Middle frontal gyrus (tissue), 1 donor: ENCODE data around the gene SPSB2.
A peak's percentile ranks its signal among the peaks of the same experiment; 100 is the strongest.
"Not testable (repeated sequence)": the region's sequence is repeated elsewhere in the genome, so short reads cannot be mapped to it uniquely, and the experiment has no call there.

Experiments used
- DNase-seq: peaks from one replicate; pipeline ENCODE4 v3.0.0-alpha.2; 2015; ENCODE audit warnings: low spot score; ENCODE audit errors: extremely low spot score

Gene SPSB2

GRCh38 chr12:6873094-6874014 lies at the start of gene SPSB2:
Gene SPSB2, minus strand, starts transcription at chr12:6873303. Its CDS starts 402 bp downstream, at chr12:6872901.
- DNase-seq: peak; percentile 81

- DNase-seq: no peak
Measured at GRCh38 chr12:6921996-6922946, 49.2 kb upstream of the SPSB2 start.

GRCh38 chr12:6921539-6921938 lies 48.4 kb upstream of the SPSB2 start:
- no peak for DNase-seq

- DNase-seq: no peak
Measured at GRCh38 chr12:6919588-6919987, 46.5 kb upstream of the SPSB2 start.

- no peak for DNase-seq
Measured at GRCh38 chr12:6917491-6918231, 44.6 kb upstream of the SPSB2 start.

- DNase-seq: no peak
Measured at GRCh38 chr12:6916426-6917200, 43.5 kb upstream of the SPSB2 start.

GRCh38 chr12:6915789-6916285 lies 42.7 kb upstream of the SPSB2 start:
- DNase-seq: no peak

GRCh38 chr12:6914947-6915788 lies 42.1 kb upstream of the SPSB2 start:
- no peak for DNase-seq

GRCh38 chr12:6914246-6914946 lies 41.3 kb upstream of the SPSB2 start, which contains the start of gene ENO2:
Gene ENO2, plus strand, starts transcription at chr12:6914580. Its CDS starts 1,253 bp downstream, at chr12:6915833.
- no peak for DNase-seq

GRCh38 chr12:6912164-6912935 lies 39.2 kb upstream of the SPSB2 start:
- no peak for DNase-seq

- DNase-seq: no peak
Measured at GRCh38 chr12:6909421-6910145, 36.5 kb upstream of the SPSB2 start.

GRCh38 chr12:6908141-6908540 lies 35.0 kb upstream of the SPSB2 start:
- not testable (repeated sequence) for DNase-seq

- no peak for DNase-seq
Measured at GRCh38 chr12:6905414-6906040, 32.4 kb upstream of the SPSB2 start.

- DNase-seq: peak; percentile 91
Measured at GRCh38 chr12:6904280-6905276, 31.5 kb upstream of the SPSB2 start, which contains the start of gene LRRC23. Gene LRRC23, plus strand, starts transcription at chr12:6904822. Its CDS starts 812 bp downstream, at chr12:6905634.

GRCh38 chr12:6903722-6904121 lies 30.6 kb upstream of the SPSB2 start:
- DNase-seq: no peak
